NT2/D1 (cell line): ENCODE data around the gene MGAT4C.

Source experiments
- SUZ12 ChIP-seq: IDR thresholded peaks from 2 replicates; pipeline ENCODE4 v1.6.1; 2011; ENCODE audit not compliant: insufficient read length, insufficient read depth; ENCODE audit errors: extremely low read depth
- YY1 ChIP-seq: IDR thresholded peaks from 2 replicates; pipeline ENCODE4 v1.6.1; 2011; ENCODE audit not compliant: insufficient read length, insufficient read depth

GRCh38 chr12:86249276-86249675 lies 6.9 kb downstream of the MGAT4C start:
- TF ChIP-seq YY1 = no peak
- TF ChIP-seq SUZ12 = no peak
